ENCODE data around the gene HSF4.

HSF4 gene

DNA sequence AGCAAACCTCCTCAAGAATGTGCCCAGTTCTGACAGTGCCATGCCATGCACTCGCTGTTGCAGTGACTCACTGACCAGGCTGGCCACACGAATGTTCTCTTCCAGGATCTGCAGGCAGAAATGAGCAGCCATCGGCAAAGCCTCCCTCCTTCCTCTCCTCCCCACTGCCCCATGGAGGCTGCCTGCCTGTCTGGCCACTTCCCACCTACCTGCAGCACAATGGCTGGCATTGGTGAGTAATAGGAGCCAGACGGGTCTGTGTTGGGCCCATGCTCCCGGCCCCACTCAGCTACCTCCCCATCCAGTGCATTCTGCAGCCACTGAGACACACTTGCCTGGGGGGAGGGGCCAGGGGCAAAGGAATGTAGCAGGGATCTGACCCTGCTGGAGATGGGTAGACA, 22.0 kb downstream of the HSF4 start:
- DNase-seq, result no peak

DNA sequence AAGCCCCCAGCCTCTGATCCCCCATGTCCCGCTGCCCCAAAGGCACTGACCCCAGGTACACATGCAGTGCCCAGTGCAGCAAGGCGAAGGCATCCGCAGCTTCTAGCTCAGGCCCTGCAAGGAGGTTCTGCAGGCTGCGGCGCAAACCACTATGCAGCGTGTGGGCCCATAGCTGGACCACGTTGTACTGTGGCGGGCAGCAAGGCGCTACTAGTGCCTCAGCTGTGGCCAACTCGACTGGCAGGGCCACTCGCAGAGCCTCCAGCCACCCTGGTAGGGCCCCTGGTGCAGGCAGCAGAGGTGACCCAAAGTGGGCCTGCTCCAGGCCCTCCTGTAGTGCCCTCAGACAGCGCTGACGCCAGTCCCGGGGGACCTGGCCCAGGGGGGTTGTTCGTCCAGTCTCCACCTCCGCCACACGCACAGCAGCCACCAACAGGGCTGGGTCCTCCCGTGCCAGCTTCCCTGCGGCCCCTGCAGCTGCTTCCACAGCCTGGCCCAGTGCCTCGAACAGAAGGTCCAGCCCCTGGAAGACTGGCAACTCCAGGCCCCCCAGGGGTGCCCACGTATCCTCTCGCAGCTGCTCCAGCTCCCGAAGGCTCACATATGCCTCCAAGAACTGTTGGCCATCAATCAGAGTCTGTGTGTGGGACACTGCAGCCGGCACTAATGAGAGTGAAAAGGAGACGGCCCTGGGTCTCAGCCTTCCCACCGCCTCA, 22.8 kb downstream of the HSF4 start:
- DNase-seq, result no peak

DNA sequence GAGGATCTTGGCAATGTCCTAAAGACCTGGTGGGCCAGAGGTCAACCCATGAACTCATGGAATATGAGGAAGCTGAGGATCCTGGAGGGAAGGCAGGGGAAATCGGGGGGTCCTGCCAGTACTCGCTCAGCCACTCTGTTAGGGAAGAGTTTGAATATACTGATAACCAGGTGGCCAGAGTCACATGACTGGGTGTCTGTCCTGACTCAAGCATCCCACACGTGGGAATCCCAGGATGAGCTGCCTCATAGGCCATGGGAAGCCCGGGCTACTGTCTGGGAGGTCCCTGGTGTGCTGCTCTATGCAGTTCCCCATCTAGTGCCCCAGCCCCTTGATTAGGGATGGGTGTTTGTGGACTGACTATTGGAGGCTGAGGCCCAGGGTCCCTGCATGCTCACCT, 23.8 kb downstream of the HSF4 start:
- no peak for DNase-seq

DNA sequence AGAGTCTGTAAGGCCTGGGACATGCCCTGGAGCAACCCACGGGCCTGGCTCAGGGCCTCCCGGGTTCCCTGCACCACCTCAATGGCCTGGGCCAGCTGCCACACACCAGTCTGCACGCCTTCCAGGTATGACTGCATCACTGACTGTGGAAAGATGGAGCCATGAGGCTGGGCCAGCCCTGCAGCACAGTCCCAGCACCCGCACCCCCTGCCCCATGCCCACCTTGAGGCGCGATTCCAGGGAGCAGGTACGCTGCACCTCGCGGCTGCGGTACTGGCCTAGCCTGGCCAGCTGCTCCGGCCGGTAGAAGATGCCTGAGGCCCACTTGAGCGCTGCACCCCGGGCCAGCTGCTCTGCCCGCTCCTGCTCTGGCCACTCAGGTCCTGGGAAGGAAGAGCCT, 24.3 kb downstream of the HSF4 start:
- DNase-seq, result no peak

DNA sequence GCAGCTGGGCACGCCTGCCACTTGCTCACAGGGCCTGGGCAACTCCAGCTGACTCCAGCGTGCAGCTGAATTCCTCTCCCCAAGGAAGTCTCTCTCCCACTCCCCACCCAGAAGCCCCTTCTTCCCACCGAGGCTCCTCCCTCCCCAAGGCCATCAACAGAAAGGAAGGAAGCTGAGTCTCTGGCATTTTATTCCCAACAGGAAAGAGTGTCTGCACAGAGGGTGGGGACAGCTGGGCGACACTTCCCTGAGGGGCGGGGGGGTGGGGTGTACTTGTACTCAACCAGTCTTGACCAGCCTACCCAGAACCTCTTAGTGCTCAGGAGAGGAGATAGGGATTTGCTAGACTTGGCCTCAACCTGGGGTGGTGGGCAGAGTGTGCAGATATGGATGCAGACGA, 25.5 kb downstream of the HSF4 start, which contains the start of gene EXOC3L1:
Gene EXOC3L1, minus strand, starts transcription at position 96 of the 400 bp plus-strand sequence. CDS start 460 bp downstream, outside the sequence.
- DNase-seq, result no peak

DNA sequence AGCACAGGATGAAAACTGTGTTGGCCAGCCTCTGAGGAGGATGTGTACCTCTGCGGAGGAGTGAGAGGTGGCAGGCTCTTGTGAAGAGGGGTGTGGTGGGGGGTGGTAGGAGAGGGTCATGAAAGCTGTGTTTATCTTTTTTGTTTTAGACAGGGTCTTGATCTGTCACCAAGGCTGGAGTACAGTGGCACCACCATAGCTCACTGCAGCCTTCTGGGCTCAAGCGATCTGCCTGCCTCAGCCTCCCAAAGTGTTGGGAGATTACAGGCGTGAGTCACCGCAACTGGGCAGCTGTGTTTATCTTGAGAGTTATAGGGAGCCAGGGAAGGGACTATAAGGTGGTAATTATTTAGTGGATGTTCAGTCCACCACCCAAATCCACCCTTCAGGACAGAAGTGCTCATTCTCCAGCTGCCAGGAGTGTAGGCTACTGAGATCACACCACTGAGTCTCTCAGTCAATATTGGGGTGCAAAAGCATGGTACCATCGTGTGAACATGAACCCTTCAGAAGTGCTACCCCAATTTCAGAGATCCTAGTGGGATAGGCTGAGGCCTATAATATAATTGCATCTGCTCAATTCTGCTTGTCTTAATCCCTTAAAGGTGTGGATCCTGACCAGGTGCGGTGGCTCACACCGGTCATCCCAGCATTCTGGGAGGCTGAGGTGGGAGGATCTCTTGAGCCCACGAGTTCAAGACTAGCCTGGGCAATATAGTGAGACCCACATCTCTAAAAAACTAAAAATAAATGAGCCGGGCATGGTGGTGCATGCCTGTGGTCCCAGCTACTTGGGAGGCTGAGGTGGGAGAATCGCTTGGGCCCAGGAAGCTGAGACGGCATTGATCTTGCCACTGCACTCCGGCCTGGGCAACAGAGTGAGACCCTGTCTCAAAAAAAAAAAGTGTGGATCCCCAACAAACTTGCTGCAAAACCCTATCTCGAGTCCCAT, 26.2 kb downstream of the HSF4 start:
- DNase-seq, result no peak

DNA sequence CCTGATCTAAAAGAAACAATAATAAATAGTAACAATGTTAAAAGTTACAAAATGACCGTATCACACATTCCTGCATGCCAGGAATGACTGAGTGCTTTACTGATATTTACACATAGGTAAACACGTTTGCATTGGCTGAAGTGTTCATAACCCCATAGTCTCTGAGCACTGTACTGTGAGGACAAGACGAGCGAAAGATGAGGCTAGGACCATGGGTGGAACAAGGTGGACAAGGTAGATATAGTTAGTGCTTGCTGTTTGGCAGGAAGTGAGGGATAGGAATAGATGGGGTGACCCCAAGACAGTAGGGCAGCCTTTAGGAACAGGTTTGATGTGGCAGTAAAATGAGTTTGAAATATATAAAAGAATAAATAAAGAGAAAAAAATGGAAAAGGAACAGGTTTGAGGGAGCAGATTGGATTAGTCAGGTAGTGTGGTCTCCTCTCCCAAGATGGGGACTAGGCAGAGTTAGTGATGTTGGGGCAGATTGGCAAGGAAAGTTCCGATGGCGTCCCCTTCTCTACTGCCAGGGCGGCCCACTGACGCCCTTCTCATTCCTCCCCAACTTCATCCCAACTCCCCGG, 27.0 kb downstream of the HSF4 start:
- DNase-seq, result no peak

DNA sequence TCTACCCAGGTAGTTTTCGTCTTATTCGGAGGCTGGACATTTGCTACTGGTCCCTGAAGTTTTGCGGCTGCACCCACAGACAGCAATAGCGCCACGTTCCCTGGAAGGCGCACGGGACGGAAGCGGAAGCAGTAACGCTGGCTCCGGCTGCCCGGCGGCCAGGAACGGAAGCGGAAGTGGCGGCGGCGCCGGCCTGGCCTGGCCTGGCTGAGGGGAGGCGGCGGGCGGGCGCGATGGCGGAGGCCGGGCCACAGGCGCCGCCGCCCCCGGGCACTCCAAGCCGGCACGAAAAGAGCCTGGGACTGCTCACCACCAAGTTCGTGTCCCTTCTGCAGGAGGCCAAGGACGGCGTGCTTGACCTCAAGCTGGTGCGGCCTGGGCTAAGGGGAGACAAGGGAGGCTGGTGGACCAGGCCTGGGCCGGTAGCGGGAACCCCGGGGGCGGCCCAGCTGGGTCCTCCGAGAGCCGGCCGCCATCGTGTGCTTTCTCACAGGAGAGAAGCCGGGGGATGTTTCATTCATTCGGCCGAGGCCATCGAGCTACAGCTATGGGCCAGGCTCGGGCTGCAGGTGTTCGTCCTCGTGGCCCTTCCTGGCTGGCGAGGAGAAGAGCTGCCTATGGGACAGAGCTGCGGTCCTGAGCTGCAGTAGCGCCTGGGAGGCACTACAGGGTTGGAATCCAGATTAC, 27.6 kb downstream of the HSF4 start, which contains the start of gene E2F4:
Gene E2F4, plus strand, starts transcription at position 161 of the 687 bp plus-strand sequence. Its CDS starts 73 bp downstream, at position 234.
- DNase-seq, result peak; percentile 78

DNA sequence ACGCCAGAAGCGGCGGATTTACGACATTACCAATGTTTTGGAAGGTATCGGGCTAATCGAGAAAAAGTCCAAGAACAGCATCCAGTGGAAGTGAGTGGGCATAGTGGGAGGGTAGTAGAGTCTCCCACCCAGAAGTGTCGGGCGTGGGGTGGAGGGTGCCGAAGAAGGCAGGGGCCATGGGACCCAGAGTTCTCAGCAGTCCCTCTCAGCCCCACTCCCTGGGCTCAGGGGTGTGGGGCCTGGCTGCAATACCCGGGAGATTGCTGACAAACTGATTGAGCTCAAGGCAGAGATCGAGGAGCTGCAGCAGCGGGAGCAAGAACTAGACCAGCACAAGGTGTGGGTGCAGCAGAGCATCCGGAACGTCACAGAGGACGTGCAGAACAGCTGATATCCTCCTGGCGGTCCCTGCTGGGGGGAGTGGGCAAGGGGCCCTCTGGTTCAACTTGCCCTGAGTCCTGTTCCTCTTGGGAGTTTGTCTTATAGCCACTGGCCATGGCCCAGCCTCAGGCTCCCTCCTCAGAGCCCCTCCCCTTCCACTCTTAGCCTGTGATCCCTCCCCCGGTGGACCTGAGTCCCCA, 28.3 kb downstream of the HSF4 start:
- no peak for DNase-seq

DNA sequence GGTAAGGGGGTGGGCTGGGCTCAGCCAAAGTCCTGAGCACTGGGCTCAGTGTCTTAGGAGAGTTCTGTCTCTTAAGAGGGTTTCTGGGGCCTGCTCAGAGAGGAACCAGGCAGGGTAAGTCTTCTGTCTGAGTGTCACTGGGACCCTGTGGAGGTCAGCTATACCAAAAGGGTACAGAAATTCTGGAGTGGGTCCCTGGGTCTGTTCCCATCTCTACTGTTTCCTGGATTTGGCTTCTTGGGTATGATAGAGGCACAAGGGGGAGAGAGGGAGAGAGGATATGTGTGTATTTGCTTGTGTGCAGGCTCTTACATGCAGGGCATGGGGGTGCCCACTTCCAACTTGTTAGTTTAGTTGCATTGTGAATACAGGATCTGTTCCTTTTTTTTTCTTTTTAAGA, 29.0 kb downstream of the HSF4 start:
- no peak for DNase-seq

DNA sequence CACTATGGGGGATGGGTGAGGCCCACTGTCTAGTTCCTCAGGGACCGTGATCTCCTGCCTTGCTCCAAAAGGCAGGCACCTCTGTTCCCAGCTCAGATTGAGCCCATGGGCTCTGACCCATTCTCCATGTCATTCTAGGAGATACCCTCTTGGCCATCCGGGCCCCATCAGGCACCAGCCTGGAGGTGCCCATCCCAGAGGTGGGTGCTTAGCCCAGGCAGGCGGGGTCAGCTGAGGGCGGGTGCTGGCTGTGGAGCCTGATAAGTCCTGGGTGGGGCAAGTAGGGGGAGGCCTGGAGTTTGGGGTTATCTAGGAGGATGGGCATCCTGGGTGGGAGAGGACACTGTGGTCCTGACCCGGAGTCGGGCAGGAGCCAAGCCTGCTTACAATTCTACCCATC, 29.7 kb downstream of the HSF4 start:
- DNase-seq, result no peak

DNA sequence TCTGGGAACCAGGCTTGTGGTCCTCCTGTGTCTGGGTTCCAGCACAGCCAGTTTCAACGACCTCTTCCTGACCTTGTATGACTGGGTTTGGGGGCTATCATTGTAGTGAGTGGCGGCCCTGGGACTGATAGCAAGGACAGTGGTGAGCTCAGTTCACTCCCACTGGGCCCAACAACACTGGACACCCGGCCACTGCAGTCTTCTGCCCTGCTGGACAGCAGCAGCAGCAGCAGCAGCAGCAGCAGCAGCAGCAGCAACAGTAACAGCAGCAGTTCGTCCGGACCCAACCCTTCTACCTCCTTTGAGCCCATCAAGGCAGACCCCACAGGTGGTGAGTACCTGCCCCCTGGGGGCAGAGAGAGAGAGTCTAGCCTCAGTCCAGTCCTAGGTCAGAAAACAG, 31.1 kb downstream of the HSF4 start:
- no peak for DNase-seq

DNA sequence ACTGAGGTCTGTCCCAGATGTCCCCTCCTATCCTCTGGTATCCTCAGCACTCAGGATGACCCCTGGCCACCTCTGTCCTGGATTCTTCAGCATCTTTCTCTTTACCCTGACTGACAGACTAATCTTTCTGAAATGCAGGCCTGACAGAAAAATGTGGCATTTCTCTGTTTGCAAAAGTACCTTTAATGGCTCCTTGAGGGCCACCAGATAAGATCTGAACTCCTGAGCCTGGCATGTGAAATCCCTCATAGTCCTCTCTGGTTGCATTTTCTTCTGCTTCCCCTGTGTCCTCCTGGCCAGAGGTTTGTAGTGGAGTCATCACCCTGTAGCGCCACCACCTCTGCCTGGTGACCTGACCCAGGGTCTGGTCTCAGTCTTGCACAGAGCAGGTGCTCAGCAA, 32.3 kb downstream of the HSF4 start:
- DNase-seq, result no peak

DNA sequence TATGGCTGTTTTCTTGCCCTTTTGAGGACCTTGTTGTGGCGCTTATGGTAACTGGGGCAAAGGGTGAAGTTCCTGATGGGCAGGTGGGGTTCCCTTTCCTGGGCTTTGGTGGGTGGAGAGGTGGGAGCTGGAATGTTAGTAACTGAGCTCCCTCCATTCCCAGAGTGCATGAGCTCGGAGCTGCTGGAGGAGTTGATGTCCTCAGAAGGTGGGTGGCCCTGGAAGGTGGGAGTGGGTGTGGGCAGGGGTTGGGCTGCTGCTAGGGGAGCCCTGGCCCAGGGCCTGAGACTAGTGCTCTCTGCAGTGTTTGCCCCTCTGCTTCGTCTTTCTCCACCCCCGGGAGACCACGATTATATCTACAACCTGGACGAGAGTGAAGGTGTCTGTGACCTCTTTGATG, 33.2 kb downstream of the HSF4 start:
- DNase-seq, result no peak

DNA sequence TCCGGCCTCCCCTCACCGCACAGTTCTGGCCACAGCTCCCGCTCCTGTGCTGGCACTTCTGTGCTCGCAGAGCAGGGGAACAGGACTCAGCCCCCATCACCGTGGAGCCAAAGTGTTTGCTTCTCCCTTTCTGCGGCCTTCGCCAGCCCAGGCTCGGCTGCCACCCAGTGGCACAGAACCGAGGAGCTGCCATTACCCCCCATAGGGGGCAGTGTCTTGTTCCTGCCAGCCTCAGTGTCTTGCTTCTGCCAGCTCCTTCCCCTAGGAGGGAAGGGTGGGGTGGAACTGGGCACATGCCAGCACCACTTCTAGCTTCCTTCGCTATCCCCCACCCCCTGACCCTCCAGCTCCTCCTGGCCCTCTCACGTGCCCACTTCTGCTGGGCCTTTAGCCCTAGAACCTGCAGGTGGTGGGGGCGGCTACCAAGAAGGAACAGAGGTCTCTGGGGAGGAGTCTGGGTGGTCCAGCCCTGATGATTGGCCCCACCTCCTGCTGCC, 33.7 kb downstream of the HSF4 start:
- no peak for DNase-seq

DNA sequence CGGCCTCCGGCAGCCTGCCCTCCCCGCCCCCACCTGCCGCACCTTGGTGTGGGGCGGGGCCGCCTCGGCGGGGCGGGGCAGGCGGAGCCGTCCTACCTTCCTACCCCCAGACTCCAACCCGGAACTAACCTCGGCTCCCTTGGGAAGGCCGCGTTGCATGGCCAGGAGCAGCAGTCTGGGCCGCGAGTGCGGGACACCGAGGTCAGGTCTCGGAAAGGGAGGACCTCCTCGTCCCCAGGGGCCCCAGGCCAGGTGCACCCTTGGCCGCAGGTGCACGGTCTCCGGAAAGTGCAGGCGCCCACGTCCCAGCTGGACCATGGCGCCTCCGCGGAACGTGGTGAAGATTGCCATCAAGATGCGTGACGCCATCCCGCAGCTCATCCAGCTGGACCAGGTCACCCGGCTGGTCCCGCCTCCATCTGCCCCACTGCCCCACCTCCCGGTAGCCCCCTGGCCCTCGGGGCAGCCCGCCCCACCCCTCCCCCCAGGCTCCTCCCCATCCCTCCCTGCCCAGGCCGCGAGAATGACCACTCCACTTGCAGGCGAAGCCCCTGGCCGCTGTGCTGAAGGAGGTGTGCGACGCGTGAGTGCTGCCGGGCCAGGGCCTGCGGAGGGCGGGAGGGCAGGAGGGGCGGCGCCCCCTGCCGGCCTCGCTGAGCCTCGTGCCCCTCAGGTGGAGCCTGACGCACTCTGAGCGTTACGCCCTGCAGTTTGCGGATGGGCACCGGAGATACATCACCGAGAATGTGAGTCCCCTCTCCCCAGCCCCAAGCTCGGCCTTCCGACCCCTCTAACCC, 34.7 kb downstream of the HSF4 start, which contains the start of gene ELMO3:
Gene ELMO3, plus strand, starts transcription at position 121 of the 797 bp plus-strand sequence. Its CDS starts 196 bp downstream, at position 317.
- no peak for DNase-seq

DNA sequence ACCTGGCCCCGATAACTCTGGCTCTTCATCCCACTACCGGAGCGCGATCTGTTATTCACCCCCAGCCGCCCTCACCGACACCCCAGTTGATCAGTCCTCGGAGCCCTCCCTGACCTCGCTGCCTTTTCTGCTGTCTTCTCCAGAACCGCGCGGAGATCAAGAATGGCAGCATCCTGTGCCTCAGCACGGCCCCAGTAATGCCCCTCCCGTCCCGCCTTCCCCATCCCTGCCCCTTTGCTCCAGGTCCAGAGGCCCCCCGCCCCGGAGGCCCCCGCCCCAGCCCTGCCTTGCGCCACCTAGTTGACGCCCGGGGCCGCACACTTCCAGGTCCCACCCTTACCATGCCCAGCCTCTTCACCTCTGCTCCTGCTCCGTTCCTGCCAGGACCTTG, 35.3 kb downstream of the HSF4 start:
- DNase-seq, result no peak

DNA sequence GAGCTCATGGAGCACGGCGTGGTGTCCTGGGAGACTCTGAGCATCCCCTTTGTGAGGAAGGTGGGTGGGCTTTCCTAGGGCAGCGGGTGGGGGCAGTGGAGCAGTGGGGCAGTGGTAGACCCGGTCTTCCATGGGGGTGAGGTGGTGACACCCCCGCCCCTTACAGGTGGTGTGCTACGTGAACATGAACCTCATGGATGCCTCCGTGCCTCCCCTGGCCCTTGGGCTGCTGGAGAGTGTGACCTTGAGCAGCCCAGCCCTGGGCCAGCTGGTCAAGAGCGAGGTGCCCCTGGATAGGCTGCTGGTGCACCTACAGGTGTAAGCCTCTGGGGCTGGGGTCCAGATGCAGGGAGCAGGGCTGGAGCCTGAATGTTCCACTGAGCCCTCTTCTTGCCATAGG, 35.9 kb downstream of the HSF4 start:
- no peak for DNase-seq

DNA sequence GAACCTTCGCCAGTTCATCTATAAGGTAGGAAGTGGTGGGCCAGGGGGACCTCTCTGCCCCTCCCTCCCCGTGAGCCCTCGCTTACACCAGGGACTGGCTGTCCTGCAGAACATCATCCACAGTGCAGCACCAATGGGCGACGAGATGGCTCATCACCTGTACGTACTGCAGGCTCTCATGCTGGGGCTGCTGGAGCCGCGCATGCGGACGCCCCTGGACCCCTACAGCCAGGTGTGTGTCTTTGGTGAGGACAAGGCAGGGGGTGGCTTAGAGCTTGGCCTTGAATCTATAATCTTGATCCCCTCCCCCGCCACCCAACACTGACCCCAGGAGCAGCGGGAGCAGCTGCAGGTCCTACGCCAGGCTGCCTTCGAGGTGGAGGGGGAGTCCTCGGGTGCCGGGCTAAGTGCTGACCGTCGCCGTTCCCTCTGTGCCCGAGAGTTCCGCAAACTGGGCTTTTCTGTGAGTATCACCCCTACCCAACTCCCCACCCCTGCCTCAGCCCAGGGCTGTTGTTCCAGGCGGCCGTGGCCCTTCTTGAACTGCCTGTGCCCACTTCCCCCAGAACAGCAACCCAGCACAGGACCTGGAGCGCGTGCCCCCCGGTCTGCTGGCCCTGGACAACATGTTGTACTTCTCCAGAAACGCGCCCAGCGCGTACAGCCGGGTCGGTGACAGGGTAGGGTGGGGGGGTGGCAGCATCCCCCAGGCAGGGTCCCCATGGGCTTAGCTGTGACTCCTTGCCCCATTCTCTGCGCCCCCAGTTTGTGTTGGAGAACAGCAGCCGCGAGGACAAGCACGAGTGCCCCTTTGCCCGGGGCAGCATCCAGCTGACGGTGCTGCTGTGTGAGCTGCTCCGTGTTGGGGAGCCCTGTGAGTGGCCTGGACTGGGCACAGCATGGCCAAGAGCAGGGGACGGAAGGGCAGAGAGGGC, 37.1 kb downstream of the HSF4 start:
- DNase-seq, result no peak

DNA sequence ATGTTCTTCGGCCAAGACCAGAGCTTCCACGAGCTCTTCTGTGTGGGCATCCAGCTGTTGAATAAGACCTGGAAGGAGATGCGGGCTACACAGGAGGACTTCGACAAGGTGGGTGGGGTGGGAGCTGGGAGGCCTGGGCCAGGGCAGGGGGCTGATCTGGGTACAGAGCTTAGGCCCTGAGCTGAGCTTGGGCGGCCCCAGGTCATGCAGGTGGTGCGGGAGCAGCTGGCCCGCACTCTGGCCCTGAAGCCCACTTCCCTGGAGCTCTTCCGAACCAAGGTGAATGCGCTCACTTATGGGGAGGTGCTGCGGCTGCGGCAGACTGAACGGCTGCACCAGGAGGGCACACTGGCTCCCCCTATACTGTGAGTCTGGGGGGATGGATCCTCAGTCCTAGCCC, 37.9 kb downstream of the HSF4 start:
- DNase-seq, result no peak

All from activated gamma-delta T cell (primary cell).